HG03060 (cell line): ENCODE measurements around the gene FANCB.

Experiments
- ATAC-seq: cut with Tn5 transposase; IDR thresholded peaks from one replicate; pipeline ENCODE4 v1.9.1; 2021; ENCODE audit warnings: low read depth, moderate number of reproducible peaks; ENCODE audit not compliant: unreplicated experiment

The FANCB gene

GRCh38 chrX:14872851-14873675 is at the start of gene FANCB, which contains the start of gene MOSPD2:
TSS of gene FANCB (minus strand) at chrX:14873069. CDS start at chrX:14865510, 7,559 bp downstream.
TSS of gene MOSPD2 (plus strand) at chrX:14873421. CDS start at chrX:14873529, 108 bp downstream.
- peak; percentile 86 for ATAC-seq

DNA sequence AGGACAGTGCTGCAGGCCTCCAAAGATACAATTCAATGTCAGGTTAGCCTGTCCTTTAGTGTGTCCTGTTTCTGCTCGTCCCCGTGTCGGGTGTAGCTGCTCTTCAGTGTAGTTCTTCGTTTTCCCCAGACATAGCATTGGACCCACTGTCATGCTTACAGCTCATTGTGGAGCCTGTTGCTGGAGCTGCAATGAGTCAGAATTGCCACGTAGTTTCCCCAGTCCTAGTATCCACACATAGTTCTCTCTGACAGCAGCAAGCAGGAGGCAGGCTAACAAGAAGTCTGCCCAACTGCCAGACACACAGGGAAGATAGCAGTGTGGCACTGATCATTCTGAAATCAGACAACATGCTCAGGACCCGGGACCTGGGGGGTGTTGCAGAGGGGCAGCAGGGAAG is 49.6 kb upstream of the FANCB start:
- ATAC-seq = no peak

DNA sequence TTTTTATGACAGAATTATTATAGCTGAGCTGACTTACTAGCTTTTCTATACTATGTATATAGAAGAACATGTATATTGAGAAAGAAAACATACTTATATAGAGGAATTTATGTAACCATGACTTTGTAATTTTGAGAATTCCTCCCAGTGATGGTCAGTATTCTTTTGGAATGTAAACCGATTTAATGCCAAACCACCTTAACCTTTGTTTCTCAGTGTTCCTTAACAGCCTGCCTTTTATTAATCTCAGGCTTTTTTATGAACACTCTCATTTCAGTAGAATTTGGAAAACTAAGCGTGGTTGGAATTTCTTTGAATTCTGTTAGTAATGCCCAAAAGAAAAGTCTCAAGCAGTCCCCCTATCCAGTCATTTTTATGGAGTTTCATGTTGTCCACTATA is 47.3 kb upstream of the FANCB start:
- ATAC-seq = no peak

- no peak for ATAC-seq
Measured at GRCh38 chrX:14919407-14919806, 46.5 kb upstream of the FANCB start.

- ATAC-seq = no peak
Measured at GRCh38 chrX:14916017-14916674, 43.3 kb upstream of the FANCB start.

- no peak for ATAC-seq
Measured at GRCh38 chrX:14915596-14915995, 42.7 kb upstream of the FANCB start.

GRCh38 chrX:14913241-14913640 is 40.4 kb upstream of the FANCB start:
- ATAC-seq = no peak

- ATAC-seq = no peak
Measured at GRCh38 chrX:14903891-14904290, 31.0 kb upstream of the FANCB start.

GRCh38 chrX:14902537-14902936 is 29.7 kb upstream of the FANCB start:
- ATAC-seq = no peak

- peak; percentile 60 for ATAC-seq
Measured at GRCh38 chrX:14899607-14900006, 26.7 kb upstream of the FANCB start.

DNA sequence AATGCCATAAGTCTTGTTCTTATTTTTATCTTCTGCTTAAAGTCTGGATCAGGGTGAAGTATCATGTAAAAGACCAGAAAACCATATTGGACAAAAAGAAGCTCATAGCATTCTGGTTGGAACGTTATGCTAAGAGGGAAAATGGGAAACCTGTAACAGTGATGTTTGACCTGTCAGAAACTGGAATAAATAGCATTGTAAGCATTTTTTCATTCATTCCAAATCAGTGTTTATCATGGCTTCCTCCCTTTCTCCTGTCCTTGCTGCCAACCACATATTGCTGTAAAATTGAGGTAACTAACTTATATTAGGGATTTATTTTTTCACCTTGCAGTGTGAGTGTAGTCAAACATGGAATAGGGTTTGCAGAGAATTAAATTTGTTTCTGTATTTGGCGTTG is 24.2 kb upstream of the FANCB start:
- no peak for ATAC-seq

- no peak for ATAC-seq
Measured at GRCh38 chrX:14896273-14896672, 23.4 kb upstream of the FANCB start.

GRCh38 chrX:14886252-14886651 is 13.4 kb upstream of the FANCB start:
- ATAC-seq = no peak

DNA sequence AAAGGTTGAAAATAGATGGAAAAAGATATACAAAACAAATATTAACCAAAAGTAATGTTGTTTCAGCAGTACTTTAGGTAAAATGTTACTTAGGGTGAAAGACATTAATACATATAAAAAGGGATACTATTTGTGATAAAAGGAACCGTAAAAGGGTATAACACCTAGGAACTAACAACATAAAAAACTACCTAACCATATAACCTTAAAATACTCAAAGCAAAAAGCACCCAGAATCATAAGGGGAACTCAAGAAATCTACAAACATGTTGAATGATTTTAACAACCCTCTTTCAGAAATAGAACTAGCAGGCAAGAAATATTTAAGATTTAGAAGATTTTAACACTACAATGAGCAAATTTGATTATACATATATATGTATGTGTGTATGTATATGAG is 11.8 kb upstream of the FANCB start:
- ATAC-seq = no peak

GRCh38 chrX:14883826-14884225 is 11.0 kb upstream of the FANCB start:
- no peak for ATAC-seq

GRCh38 chrX:14875624-14876023 is 2.8 kb upstream of the FANCB start:
- no peak for ATAC-seq

- ATAC-seq = no peak
Measured at GRCh38 chrX:14873676-14874049, 794 bp upstream of the FANCB start.

GRCh38 chrX:14872355-14872754 is 514 bp downstream of the FANCB start:
- no peak for ATAC-seq

DNA sequence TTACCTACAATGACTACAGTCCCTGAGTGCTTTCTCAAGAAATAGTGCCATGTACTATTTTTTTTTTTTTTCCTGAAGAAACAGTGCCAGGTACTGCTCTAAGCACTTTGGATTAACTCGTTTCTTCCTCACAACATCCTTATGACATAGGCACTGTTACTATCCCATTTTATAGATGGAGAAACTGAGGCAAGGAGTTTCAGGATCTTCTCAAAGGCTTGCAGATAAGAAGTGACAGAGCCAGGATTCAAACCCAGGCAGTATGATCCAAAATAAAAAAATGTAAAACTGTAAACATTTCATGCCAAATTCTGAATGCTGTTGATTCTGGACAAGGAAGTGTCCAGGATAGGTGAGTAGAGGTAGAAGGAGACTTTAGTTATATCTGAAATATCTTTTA is 1.1 kb downstream of the FANCB start:
- no peak for ATAC-seq

GRCh38 chrX:14865201-14865600 is 7.7 kb downstream of the FANCB start:
- no peak for ATAC-seq

- ATAC-seq = no peak
Measured at GRCh38 chrX:14864631-14865030, 8.2 kb downstream of the FANCB start.

GRCh38 chrX:14851526-14851925 is 21.3 kb downstream of the FANCB start:
- no peak for ATAC-seq
